Body of pancreas (tissue), 4 donors: ENCODE data around the gene TMEM50B. TPM values are rescaled to one million over a fixed set of nuclear protein-coding genes. Genes with fewer than 3 reads are reported as not detected.
"Not testable (repeated sequence)": the region's sequence is repeated elsewhere in the genome, so short reads cannot be mapped to it uniquely, and the experiment has no call there.

Source experiments
- ATAC-seq: fragments of 150-250 bp; one replicate; pipeline ENCODE4 v1.9.1; 2016
- DNase-seq, 4 donors: peaks; one replicate each; pipeline ENCODE4 v3.0.0-alpha.2; 2019
- H3K27ac ChIP-seq, 4 donors: fragments of 200-600 bp; sonication (generic); 1 replicate in 3 of 4; 2 replicates in 1 of 4; pipeline versions ENCODE4 v1.5.1 to v1.6.1; 2016 to 2019; ENCODE audit warnings: mild to moderate bottlenecking in 1 of 4, mixed read lengths in 1 of 4, moderate library complexity in 1 of 4
- H3K27me3 ChIP-seq, 2 donors: fragments of 200-600 bp; sonication (generic); one replicate each; pipeline ENCODE4 v1.6.0; 2016; ENCODE audit warnings: mild to moderate bottlenecking in 1 of 2
- H3K36me3 ChIP-seq, 2 donors: fragments of 200-600 bp; sonication (generic); replicated peaks in 1 of 2; 2 replicates each; pipeline ENCODE4 v1.5.1; 2016; ENCODE audit warnings: low read depth in 2 of 2; ENCODE audit not compliant: insufficient read depth in 1 of 2
- H3K4me1 ChIP-seq: fragments of 200-600 bp; sonication (generic); one replicate; pipeline ENCODE4 v1.6.0; 2016
- H3K4me3 ChIP-seq, 2 donors: fragments of 200-600 bp; sonication (generic); 1 replicate in 1 of 2; 2 replicates in 1 of 2; pipeline ENCODE4 v1.5.1; 2016 to 2019
- H3K9me3 ChIP-seq, 3 donors: fragments of 200-600 bp; sonication (generic); 1 replicate in 2 of 3; 2 replicates in 1 of 3; pipeline ENCODE4 v1.5.1; 2016
- CTCF ChIP-seq, 7 experiments: fragments of 450-650 bp in 4 of 7; fragments of 200-600 bp in 3 of 7; sonication (generic) in 3 of 7; IDR thresholded peaks; one replicate each; pipeline ENCODE4 v1.5.1; 2016 to 2019; ENCODE audit warnings: antibody characterized with exemption in 7 of 7
- POLR2A ChIP-seq, 3 donors: fragments of 450-650 bp; IDR thresholded peaks; one replicate each; pipeline ENCODE4 v1.6.1; 2016; ENCODE audit warnings: antibody characterized with exemption in 3 of 3, mild to moderate bottlenecking in 2 of 3
- WGBS, 2 donors: methylation state at CpG; one replicate each; pipeline ENCODE4 v1.1.5; 2017; 5-methylcytosine and 5-hydroxymethylcytosine counted together
- intact Hi-C: fragments of 100-400 bp; cut with DNase I; formaldehyde crosslinking; loops from one replicate; pipeline ENCODE4 v1.15.1; 2023
- total RNA-seq, 2 donors: library from RNA; depleted of rRNA; stranded (reverse); fragments of >200 nt; gene quantifications; one replicate each; pipeline ENCODE4 v1.1.0, GENCODE V29; 2016

TMEM50B gene
- total RNA-seq, 2 donors from 2014 or later = 49.8 to 50.4 TPM

- ATAC-seq (no peak), DNase-seq (no peak)
- intact Hi-C loops = no loop called here
- TF ChIP-seq POLR2A (IDR thresholded peaks at IDR 0.05) (no peak), CTCF (IDR thresholded peaks at IDR 0.05) (no peak)
- no peaks in the 10 kb centered on the region for H3K9me3 ChIP-seq
- H3K27me3 ChIP-seq = no peaks in the 10 kb centered on the region
- no peak overlapping the region for H3K4me3 ChIP-seq
- no peaks in the 10 kb centered on the region for H3K4me1 ChIP-seq
- WGBS, 2 donors = 90 to 94% methylated on average over 2 of the region's 2 CpGs
- H3K27ac ChIP-seq = no peak overlapping the region
- H3K36me3 ChIP-seq = peaks cover 7 to 44% of the 10 kb centered on the region in 2 donors
These were observed 34.5 kb upstream of the TMEM50B start for GRCh38 chr21:33514229-33514628.

- Histone ChIP-seq H3K4me3 (no peak overlapping the region), H3K27ac (no peak overlapping the region), H3K4me1 (no peaks in the 10 kb centered on the region), H3K9me3 (no peaks in the 10 kb centered on the region), H3K36me3 (peaks cover 7 to 42% of the 10 kb centered on the region in 2 donors), H3K27me3 (no peaks in the 10 kb centered on the region)
- 98% methylated on average over 3 of the region's 3 CpGs for WGBS, 2 donors
- no peak for TF ChIP-seq CTCF (IDR thresholded peaks at IDR 0.05)
- no peak for TF ChIP-seq POLR2A (IDR thresholded peaks at IDR 0.05)
- no peak for ATAC-seq
- intact Hi-C loops = no loop called here
- DNase-seq = no peak
These were observed 32.7 kb upstream of the TMEM50B start for GRCh38 chr21:33512481-33512880.

GRCh38 chr21:33511639-33512038 lies 31.9 kb upstream of the TMEM50B start:
- Histone ChIP-seq H3K27me3 (no peaks in the 10 kb centered on the region), H3K9me3 (no peaks in the 10 kb centered on the region), H3K36me3 (peaks cover 0 to 36% of the 10 kb centered on the region in 2 donors), H3K27ac (no peak overlapping the region), H3K4me1 (no peaks in the 10 kb centered on the region), H3K4me3 (no peak overlapping the region)
- 95 to 96% methylated on average over 4 of the region's 4 CpGs for WGBS, 2 donors
- TF ChIP-seq POLR2A (IDR thresholded peaks at IDR 0.05) (no peak), CTCF (IDR thresholded peaks at IDR 0.05) (no peak)
- ATAC-seq (no peak), DNase-seq (no peak)
- intact Hi-C loops = no loop called here

GRCh38 chr21:33510826-33511225 lies 31.1 kb upstream of the TMEM50B start:
- DNase-seq = no peak
- no peaks in the 10 kb centered on the region for H3K27me3 ChIP-seq
- no peaks in the 10 kb centered on the region for H3K9me3 ChIP-seq
- no peaks in the 10 kb centered on the region for H3K4me1 ChIP-seq
- 95 to 96% methylated on average over 8 of the region's 8 CpGs for WGBS, 2 donors
- TF ChIP-seq CTCF (IDR thresholded peaks at IDR 0.05) = no peak
- no peak for TF ChIP-seq POLR2A (IDR thresholded peaks at IDR 0.05)
- no peak overlapping the region for H3K4me3 ChIP-seq
- H3K27ac ChIP-seq = no peak overlapping the region
- peaks cover 0 to 32% of the 10 kb centered on the region in 2 donors for H3K36me3 ChIP-seq
- intact Hi-C loops = no loop called here
- no peak for ATAC-seq

- H3K27me3 ChIP-seq, H3K27ac ChIP-seq, intact Hi-C loops, H3K4me3 ChIP-seq, DNase-seq, ATAC-seq, H3K4me1 ChIP-seq, H3K9me3 ChIP-seq: not testable (repeated sequence)
- 94 to 100% methylated on average over 1 of the region's 1 CpG for WGBS, 2 donors
- peaks cover 0 to 27% of the 10 kb centered on the region in 2 donors for H3K36me3 ChIP-seq
These were observed 27.2 kb upstream of the TMEM50B start for GRCh38 chr21:33507003-33507402.
